Measurements from ENCODE around the gene PLCD1.

- TF ChIP-seq CTCF (conservative IDR thresholded peaks at IDR 0.05 in 1 of 2, IDR thresholded peaks at IDR 0.05 in 1 of 2; ENCODE audit: low read depth in 1 of 2, low read length in 2 of 2) (no peak), EZH2 (IDR thresholded peaks at IDR 0.05; ENCODE audit: low read length, missing control alignments) (no peak)
Measured at GRCh38 chr3:37990527-37990926, 38.9 kb downstream of the PLCD1 start, which contains the start of gene VILL.
